Lung microvascular endothelial cell (primary cell): ENCODE results near the gene NR2F1. TPM values are rescaled to one million over a fixed set of nuclear protein-coding genes. Genes with fewer than 3 reads are reported as not detected.

Experiments used
- DNase-seq, 2 donors: peaks; one replicate each; pipeline versions ENCODE4 v3.0.0 to v3.0.0-alpha.2; 2010; ENCODE audit warnings: low read depth in 2 of 2
- total RNA-seq: library from RNA; depleted of rRNA; stranded (reverse); fragments of >200 nt; gene quantifications from 2 replicates; pipeline ENCODE4 v1.2.1, GENCODE V29; 2014

The NR2F1 gene
- total RNA-seq, 1 donor from 2014 or later, result 118 TPM

DNA sequence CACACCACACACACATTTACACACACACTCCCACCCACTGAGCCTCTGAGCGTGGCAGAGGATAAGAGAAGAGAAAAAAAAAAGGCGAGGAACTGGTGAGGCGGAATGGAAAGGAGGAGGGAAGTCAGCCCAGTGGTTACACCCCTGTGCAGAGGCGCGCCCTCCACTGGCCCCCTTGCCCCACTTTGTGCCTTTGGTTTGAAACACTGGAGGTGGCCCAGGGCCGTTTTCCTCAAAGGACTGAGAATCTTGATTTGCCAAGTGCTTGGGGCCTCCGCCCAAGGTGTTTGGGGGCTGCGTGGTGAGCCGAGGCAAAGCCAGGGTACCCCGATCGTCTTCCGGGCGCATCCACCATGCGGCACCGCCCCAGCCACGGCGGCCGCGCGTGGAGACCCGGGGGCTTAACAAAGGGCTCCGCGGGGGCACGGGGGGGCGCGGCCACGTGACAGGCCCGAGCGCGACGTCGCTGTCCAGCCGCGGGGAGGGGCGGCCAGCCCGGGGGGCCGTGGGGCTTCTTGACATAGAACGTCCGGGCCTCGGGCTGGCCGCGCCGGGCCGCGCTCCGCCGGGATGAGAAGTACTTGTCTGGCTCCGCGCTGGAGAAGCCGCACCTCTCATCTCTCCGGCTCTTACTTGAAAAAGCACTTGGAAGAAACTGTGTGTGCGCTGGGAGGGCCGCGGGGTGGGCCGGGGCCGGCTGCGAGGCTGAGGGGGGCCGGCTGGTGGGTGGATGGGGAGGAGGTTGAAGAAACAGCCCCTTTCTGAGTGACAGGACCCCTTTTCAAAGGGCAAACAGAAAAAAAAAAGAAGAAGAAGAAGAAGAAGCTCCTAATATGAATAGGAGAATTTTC lies 21.0 kb downstream of the NR2F1 start:
- DNase-seq, result peak in 1 of 2 donors; percentile 35

DNA sequence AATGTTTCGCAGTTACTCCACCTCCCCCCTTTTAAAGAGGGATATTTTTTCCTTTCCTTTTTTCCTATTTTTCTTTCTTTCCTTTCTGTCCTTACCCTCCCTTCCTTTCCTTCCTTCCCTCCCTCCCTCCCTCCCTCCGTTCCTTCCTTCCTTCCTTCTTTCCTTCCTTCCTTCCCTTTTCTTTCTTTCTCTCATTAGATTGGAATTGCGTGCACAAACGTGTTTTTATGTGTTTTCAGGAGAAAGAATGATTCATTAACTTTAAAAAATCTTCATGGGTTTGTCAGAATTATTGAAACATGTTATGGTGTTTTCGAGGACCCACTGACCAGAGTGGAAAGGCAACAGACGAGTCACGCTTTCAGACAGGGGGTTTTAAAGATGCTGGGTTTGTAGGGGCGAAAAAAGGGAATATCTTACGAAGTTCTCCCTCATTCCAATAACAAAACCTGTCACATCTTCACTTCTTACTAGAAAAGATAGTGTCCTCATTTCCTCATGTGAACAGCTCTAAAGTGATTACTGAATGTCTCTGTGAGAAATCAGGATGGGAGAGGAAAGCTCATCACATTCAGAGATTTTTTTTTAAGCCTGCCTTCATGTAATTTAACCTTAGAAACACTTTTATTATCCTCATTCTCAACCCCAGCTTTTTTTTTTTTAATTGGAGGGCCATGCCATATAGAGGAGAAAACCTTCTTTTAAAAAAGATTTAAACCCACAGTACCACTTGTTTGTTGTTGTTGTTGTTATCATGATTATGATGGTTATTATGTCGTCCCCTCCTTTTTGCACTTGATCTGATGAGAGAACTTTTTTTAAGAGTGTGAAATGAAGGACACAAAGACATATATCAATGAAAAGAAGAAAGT lies 21.9 kb downstream of the NR2F1 start:
- no peak for DNase-seq

DNA sequence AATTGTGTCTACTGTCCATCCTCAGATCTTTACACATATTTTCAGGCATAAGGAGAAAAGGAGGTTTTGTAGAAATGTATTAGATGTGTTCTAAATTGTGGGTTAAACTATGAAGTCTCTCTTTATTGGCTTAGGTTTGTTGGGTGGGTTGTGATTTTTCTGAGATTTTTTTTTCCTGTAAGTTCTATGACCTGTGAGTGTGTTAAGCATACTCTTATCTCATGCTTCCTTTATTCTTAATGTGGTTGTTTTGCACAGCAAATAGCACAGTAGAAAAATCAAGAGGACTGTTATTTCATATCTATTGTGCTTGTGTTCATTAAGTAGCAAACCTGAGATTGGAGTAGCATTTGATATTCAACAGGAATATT lies 23.3 kb downstream of the NR2F1 start:
- DNase-seq, result no peak

DNA sequence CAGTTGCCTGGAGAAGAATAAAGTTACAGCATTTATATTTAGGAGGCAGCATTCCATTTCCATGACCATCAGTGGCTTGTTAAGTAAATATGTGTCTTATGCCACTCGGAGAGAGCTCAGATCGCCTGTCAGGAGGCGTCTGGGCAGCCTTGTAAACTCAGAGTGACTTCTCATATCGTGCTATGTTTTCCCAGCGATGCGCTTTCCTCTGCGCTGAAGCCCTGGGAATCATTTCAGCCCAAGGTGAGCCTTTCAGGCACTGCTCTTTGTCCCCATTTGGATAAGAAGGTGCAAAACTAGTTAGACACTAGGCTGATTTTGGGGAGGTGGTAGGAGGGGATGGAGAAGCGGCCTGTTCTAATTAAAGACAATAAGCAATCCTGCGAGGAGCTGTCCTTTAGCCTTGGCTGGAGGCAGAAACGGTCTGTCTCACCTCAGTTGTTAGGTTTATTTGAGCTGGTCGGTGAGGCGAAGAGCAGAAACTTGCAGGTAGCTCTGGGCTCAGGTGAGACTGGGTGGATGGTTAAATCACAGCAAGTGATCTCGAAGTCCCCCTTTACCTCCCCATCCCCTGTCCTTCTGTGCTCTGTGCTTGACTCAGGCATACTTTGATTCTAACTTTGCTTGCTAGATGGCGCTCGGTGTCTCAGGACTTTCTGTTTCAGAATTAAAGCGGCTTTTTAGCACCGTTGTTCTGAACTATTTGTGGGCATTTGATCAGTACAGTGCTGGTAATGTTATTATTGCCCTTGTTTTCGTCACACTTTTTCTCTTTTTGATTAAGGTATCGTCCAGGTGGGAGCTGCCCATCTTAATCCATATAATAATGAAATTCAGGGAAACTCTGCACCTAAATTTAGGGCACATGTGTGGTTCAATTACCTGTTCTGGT lies 24.6 kb downstream of the NR2F1 start:
- peak; percentile 64 to 68 for DNase-seq

DNA sequence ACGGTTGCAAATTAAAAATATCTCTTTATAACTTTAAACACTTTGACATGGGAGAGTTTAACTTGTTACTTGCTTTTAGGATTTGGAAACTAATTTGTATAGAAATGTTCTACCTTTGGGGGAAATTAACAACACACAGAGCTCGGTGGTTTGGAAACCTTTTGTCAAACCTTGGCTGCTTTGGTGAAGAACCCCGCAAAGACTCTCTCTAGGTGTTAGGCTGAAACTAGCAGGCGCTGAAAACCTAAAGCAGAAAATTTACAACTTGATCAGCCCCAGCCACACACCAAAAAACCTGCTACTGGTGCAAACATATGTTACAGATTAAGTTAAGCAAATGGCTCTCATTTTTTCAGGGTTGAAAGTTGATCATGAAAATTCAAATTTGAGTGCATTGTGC lies 25.8 kb downstream of the NR2F1 start:
- no peak for DNase-seq

DNA sequence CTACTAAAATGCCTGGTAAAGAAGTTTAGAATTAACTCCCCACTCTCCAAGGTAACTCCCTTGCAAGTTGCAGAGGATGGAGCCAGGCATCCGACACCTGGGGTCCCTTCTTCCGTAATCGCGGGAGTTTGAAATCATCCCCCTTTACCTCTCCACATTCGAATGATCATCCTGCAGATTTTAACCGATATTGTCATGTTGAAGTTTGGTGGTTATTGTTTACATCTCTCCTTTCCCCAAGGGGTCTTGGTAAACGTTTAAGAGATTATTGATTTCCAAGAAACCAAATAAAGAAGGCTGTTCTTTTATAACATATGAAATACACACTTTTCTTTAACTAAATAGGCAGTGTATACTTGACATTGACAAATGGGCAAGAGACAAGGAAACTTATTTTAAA lies 26.7 kb downstream of the NR2F1 start:
- no peak for DNase-seq

DNA sequence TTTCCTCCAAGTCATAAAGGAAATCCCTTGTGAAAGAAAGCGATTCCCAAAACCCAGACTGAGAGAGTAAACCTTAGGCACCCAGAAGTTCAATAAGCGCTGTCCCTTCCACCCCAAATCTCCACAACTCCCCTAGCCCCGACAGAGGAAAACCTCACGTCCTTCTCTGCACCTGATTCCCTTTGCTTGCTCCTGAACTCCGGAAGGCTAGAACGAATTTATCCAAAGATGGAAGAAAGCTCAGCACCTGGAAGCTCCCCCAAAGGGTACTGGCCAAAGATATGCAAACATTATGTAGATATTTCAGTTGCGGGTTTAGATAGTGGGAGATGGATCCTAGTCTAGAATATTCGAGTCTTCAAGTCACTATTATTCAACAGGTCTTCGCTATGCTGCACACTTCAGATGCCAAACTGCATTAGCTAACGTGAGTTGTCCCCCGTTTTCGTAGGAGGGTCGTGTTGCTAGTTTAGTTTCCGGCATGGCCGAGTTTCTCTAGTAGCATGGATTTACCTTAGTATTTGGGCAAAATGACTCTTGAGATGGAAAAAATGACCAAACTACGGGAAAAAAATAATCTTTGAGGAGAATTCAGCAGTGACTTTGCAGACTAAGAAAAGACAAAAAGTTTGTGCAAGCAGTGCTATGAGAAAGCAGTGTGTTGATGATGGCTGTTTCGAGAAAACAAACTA lies 27.7 kb downstream of the NR2F1 start:
- no peak for DNase-seq

DNA sequence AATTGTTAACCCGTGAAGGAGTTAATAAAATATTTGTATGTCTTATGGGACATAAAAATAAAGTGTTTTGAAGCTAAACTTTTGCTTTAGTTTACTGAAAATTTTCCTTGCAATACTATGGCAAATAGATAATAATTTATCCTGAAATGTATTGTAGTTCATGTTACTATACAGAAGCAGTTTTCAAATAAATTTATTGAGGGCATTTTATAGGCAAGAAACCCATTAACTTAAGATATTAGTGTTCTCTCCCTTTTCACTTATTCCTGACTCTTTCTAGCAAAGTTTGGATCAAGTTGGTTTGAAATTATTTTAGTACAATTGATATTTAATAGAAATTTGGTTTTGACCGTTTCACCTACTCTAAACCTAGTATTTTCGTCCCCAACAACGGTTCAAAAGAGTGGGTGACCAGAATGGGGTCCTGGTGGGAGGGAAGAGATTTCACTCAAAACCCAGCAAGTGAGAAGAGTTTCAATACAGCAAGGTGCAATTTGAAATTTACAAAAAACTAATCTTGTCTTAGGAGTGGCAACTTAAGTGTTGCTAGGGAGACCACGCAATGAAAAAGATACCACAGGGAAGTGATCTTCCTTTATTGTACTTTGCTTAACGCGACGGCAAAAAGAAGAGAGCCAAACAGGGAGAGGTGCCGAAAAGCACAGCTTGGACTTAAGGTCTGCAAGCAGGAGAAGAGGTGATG lies 28.4 kb downstream of the NR2F1 start:
- DNase-seq, result no peak

DNA sequence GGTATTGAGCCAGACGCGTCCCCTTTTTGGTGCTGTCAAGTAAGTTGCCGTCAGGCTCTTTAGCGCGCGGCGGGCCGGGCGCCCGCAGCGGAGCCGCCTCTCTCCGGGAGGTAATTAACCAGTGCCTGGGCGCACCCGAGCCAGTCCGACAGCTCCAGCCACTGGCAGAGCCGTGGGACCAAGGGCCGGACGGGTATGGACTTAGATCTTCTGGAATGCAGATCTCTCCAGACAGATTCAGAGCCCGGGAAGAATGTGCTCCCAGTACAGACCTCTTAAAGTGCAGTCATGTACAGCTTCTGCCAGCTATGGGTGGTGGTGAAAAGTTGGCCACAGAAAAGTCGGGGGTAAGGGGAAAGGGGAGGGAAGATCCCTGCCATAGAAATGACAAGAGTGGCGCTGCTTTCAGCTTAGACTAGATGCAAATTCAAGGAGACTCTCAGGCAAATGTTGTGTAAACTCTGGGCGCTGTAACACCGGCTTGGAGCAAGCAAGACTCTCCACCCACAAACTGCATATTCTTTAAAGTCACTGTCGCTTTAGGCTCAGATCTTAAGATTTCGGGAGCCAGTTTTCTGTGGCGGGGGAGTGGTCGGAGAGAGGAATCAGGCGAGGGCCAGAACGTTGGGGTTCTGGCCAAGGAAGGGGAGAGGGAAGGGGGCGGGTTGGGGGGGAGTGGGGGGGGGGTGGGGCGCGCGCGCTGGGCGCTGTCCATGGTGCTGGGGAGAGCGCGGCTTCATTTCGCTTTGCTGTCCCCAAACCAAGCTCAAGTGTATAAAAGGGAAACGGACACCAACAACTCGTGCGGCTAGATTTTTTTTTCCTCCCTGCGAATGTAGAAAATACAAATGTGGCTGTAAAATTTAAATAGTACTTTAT lies 29.2 kb downstream of the NR2F1 start:
- DNase-seq, result peak in 1 of 2 donors; percentile 51

DNA sequence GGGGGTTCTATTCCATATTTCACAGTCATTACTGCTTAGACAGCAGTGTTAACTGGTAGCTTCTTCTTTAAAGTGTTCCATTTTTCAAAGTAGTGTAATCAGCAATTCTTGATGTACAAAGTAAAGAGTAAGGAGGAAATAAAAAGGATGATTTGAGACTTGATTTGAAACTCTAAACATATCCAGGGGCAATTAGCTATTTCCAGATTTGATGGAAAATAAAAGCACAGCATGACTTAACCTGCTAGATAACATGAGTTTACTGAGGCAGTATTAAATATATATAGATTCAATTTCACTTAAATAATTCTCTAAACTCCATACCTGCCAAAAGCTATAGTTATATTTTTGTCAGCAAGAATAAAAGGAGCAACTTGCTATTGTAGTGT lies 29.8 kb downstream of the NR2F1 start:
- DNase-seq, result no peak

DNA sequence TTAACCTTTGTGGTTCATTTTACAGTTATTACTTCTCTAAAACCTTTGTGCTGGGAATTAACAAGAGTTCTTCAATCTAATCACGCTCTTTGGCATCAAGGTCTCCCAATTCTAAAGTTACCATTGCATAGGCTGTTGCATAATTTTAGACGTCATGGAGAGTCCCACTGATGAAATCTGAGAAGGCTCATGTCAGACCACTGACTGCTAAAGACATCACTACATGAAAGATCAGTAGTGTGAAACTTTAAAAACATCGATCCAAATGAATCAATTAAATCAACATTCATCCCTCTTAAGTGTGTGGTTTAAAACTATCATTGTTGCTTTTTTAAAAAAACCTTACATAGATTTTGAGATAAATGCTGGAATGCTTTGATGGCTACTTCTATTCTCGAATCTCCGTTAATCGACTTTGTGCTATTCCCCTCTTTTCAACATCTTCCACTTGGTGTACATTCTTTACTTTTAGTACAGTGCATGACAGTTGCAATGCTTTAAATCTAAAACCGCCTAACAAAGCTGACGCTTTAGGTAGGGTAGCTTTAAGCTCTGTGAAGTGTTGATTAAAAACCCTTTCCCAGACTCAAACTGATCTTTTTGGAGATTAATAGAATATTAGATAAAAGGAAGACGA lies 33.6 kb downstream of the NR2F1 start:
- no peak for DNase-seq

DNA sequence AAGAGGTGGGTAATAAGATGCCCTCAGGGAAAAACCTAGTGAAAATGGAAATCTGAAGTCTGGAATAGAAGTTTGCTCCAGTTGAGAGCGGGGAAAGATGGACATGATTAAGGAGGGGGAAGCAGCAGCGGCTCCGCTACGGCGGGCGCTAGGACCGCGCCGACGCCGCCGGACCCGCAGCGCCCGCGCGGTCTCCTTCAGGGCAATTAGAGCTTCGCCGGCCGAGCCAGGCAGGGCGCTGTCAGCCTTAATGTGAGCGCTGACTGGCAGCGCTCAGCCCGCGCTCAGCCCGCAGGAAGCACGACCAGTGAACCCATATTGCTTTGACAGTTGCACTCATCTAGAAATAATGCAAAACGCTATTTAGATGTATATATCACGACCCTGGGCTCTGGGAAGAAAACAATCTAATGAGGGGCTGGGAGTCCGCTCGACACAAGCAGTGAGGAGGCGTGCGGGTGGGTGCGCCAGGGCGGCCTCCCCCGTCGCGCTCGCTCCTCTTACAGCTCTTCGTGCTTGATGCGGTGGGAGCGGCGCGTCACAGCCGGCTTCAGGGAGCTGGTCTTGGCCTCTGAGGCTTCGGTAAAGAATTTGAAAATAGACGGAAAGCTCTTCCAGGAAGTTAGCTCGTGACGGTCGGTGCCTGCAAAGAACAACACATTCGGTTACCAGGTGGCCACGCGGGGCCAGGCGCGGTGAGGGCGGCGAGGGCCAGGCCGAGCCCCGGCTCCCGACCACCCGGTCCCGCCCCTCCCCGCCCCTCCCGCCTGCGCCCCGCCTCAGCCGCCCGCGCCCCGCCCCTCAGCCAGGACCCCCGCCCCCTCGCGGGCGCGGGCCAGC lies 37.7 kb downstream of the NR2F1 start:
- DNase-seq, result peak; percentile 69 to 73

DNA sequence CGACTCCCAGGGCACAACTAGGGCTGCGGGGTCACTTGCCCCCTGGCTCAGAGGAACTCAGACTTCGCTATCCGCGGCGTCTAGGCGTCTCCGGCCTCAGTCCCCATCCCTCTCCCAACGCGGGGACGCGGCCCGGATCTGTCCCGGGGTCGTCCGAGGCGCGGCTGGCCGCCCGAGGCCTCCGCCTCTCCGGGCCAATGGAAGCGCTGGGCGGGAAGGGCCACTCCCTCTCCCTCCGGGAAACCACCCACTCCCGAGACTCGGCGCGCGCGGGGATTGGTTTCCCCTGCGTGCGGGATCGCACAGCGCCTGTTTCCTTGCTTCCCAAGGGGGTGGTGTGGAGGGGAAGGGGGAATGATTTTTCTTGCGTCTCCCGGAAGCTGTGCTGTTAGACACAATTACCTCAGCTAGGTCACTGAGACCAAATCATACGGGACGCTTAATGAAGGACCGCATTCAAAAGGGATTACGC lies 38.3 kb downstream of the NR2F1 start:
- DNase-seq, result peak; percentile 64 to 74

DNA sequence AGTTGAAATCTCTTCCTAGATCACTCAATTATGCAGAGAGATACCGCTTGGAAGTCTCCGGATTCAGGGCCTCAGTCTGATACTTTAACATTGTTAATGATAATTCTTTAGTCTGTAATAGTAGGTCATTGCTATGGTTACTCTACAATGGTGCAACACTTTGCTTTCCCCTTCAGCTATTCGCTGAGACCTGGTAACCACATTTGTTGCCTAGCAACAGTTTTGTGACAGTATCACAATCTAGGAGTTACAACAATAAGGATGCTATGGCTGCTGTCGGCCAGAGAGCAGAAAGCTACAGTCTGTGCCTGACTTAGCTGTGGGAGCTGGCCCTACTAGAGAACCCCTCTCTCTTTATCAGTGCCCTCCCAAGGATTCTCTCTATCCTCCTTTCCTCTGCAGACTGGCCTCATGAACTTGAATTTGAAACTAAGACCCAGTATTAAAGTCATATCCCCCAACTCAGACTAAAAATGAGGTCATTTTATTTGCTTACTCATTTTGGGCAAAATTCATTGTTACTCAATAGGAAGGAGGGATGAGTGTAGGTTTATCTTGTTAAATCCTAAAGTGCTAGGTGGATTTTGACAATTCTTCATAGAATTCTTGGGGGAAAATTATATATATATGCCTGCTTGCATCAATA lies 39.3 kb downstream of the NR2F1 start:
- peak; percentile 47 to 66 for DNase-seq

DNA sequence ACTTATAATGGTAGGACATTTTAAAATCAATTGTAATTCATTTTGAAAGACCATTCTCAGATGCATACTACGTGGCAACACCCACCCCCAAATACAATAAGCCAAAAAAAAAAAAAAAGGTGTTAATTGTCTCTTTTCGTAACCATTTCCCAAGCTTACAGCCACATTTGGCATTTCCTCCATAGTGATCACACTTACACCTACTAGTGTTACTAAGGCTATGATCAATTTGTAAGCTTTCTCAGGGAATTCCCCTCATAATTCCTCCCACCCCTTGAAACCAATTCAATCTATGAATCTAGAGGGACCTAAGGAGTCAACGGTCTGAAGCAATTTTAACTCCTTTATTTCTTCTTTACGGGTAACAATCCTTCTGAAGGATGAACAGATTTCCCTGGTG lies 40.1 kb downstream of the NR2F1 start:
- no peak for DNase-seq

DNA sequence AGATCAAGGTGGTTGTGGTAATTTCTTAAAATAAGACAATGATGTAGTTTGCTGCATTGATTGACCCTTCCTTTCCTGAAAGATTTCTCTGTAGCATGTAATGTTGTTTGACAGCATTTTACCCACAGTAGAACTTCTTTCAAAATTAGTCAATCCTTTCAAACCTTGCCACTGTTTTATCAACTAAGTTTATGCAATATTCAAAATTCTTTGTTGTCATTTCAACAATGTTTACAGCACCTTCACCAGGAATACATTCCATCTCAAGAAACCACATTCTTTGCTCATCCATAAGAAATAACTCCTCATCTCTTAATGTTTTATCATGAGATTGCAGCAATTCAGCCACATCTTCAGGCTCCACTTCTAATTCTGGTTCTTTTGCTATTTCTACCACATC lies 43.8 kb downstream of the NR2F1 start:
- DNase-seq, result no peak

DNA sequence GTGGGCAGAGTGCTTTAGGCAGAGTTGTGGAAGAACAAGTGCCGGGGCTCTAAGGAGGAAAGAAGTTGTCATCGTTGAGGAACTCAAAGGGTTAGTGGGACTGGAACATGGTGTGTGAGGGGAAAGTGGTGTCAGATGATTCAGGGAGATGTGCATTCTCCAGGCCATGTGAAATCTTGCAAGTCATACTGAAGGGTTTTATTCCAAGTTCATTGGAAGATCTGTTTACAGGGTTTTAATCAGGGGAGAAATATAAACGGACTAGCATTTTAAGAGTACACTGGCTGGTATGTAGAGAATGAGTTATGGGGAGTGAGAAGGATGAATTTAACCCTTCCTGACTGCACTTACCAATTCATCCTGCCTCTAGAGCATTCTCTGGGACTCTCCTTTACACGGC lies 49.3 kb downstream of the NR2F1 start:
- DNase-seq, result no peak
